WTC11 (cell line): Measurements from ENCODE around the gene TRABD. TPM values are rescaled to one million over a fixed set of nuclear protein-coding genes. Genes with fewer than 3 reads are reported as not detected.

Experiments used
- ATAC-seq: fragments of 200-7000 bp; cut with Tn5 transposase; 2 replicates; pipeline ENCODE4 v1.10.0; 2021; ENCODE audit warnings: mild to moderate bottlenecking, moderate library complexity
- CTCF ChIA-PET: fragments of 300-600 bp; sonication (Branson Sonifier 250); formaldehyde crosslinking; loops from one replicate; lab custom pipeline; 2021; ENCODE audit warnings: antibody characterized with exemption; lab: Charles Lee
- POLR2A ChIA-PET: fragments of 350-600 bp; sonication (Branson Sonifier 250); formaldehyde crosslinking; loops from one replicate; lab custom pipeline; 2021; ENCODE audit warnings: antibody characterized with exemption; lab: Charles Lee
- DNase-seq: peaks from one replicate; pipeline ENCODE4 v3.0.0; 2021; ENCODE audit warnings: low spot score
- H3K27ac Mint-ChIP-seq: 2 replicates; pipeline ENCODE4 v1.8.0; 2021; ENCODE audit warnings: mixed read lengths
- H3K27me3 Mint-ChIP-seq: 2 replicates; pipeline ENCODE4 v1.8.0; 2021; ENCODE audit warnings: low read depth, mild to moderate bottlenecking, moderate library complexity, mixed read lengths
- H3K36me3 Mint-ChIP-seq: 2 replicates; pipeline ENCODE4 v1.8.0; 2021; ENCODE audit warnings: mixed read lengths
- H3K4me1 Mint-ChIP-seq: 2 replicates; pipeline ENCODE4 v1.8.0; 2022; ENCODE audit warnings: mixed read lengths
- H3K4me3 Mint-ChIP-seq: 2 replicates; pipeline ENCODE4 v1.8.0; 2021; ENCODE audit warnings: mild to moderate bottlenecking, moderate library complexity, mixed read lengths
- H3K9me3 Mint-ChIP-seq: 2 replicates; pipeline ENCODE4 v1.8.0; 2021; ENCODE audit warnings: mixed read lengths
- ATF1 ChIP-seq: sonication (generic); formaldehyde crosslinking; IDR thresholded peaks from 2 replicates; pipeline ENCODE4 v1.8.1; 2023; ENCODE audit warnings: mild to moderate bottlenecking, moderate library complexity, missing genetic modification reagents
- JAZF1 ChIP-seq: fragments of 250-450 bp; sonication (Bioruptor Pico); IDR thresholded peaks from 2 replicates; pipeline ENCODE4 v1.9.0; 2021; ENCODE audit warnings: moderate library complexity, mild to moderate bottlenecking, inconsistent platforms
- KAT7 ChIP-seq: sonication (generic); formaldehyde crosslinking; IDR thresholded peaks from 2 replicates; pipeline ENCODE4 v1.8.1; 2023; ENCODE audit warnings: missing genetic modification reagents, mild to moderate bottlenecking, borderline replicate concordance
- MYBL2 ChIP-seq: sonication (generic); formaldehyde crosslinking; IDR thresholded peaks from 2 replicates; pipeline ENCODE4 v1.8.1; 2023; ENCODE audit warnings: mild to moderate bottlenecking, moderate library complexity, missing genetic modification reagents
- NFE2L1 ChIP-seq: sonication (generic); formaldehyde crosslinking; IDR thresholded peaks from 2 replicates; pipeline ENCODE4 v1.8.1; 2023; ENCODE audit warnings: missing genetic modification reagents
- NFYB ChIP-seq: sonication (generic); formaldehyde crosslinking; conservative IDR thresholded peaks from 2 replicates; pipeline ENCODE4 v1.8.0; 2022; ENCODE audit warnings: low read depth, missing genetic modification reagents
- NR3C1 ChIP-seq: sonication (generic); formaldehyde crosslinking; conservative IDR thresholded peaks from 2 replicates; pipeline ENCODE4 v1.8.1; 2023; ENCODE audit warnings: low read depth, mild to moderate bottlenecking, missing genetic modification reagents
- SMAD3 ChIP-seq: sonication (generic); formaldehyde crosslinking; IDR thresholded peaks from 2 replicates; pipeline ENCODE4 v1.8.0; 2022; ENCODE audit warnings: missing genetic modification reagents, mild to moderate bottlenecking, borderline replicate concordance
- SP1 ChIP-seq: sonication (generic); formaldehyde crosslinking; conservative IDR thresholded peaks from 2 replicates; pipeline ENCODE4 v1.8.1; 2022; ENCODE audit warnings: missing genetic modification reagents
- TEAD4 ChIP-seq: sonication (generic); formaldehyde crosslinking; IDR thresholded peaks from 2 replicates; pipeline ENCODE4 v1.8.0; 2022; ENCODE audit warnings: mild to moderate bottlenecking, missing genetic modification reagents
- ZNF317 ChIP-seq: sonication (generic); formaldehyde crosslinking; IDR thresholded peaks from 2 replicates; pipeline ENCODE4 v1.8.1; 2023; ENCODE audit warnings: low read depth, mild to moderate bottlenecking, moderate library complexity, missing genetic modification reagents, borderline replicate concordance
- ZNF416 ChIP-seq: fragments of 250-450 bp; sonication (Bioruptor Pico); IDR thresholded peaks from 2 replicates; pipeline ENCODE4 v1.9.0; 2021; ENCODE audit warnings: mild to moderate bottlenecking, inconsistent platforms
- total RNA-seq: library from RNA; stranded (reverse); gene quantifications from 3 replicates; pipeline ENCODE4 v1.2.3, GENCODE V29; 2021
- TF ChIP-seq, protein P1 (sequence below): fragments of 250-450 bp; sonication (Bioruptor Pico); IDR thresholded peaks from 2 replicates; pipeline ENCODE4 v1.9.0; 2021; ENCODE audit warnings: mild to moderate bottlenecking
- TF ChIP-seq, protein P2 (sequence below): fragments of 250-450 bp; sonication (Bioruptor Pico); IDR thresholded peaks from 2 replicates; pipeline ENCODE4 v1.9.0; 2021; ENCODE audit warnings: mild to moderate bottlenecking, borderline replicate concordance
- TF ChIP-seq, protein P3 (sequence below): sonication (generic); formaldehyde crosslinking; conservative IDR thresholded peaks from 2 replicates; pipeline ENCODE4 v1.8.1; 2023; ENCODE audit warnings: mild to moderate bottlenecking, low read depth, missing genetic modification reagents, moderate library complexity
- TF ChIP-seq, protein P4 (sequence below): fragments of 250-450 bp; sonication (Bioruptor Pico); IDR thresholded peaks from 2 replicates; pipeline ENCODE4 v2.1.2; 2022; ENCODE audit warnings: mild to moderate bottlenecking, moderate library complexity
- TF ChIP-seq, protein P5 (sequence below): sonication (generic); formaldehyde crosslinking; IDR thresholded peaks from 2 replicates; pipeline ENCODE4 v1.8.1; 2022; ENCODE audit warnings: low read depth, mild to moderate bottlenecking, moderate library complexity, missing genetic modification reagents, borderline replicate concordance
- TF ChIP-seq, protein P6 (sequence below): sonication (generic); formaldehyde crosslinking; IDR thresholded peaks from 2 replicates; pipeline ENCODE4 v1.8.1; 2023; ENCODE audit warnings: mild to moderate bottlenecking, missing genetic modification reagents, moderate library complexity

TRABD gene
- total RNA-seq, 1 experiment from 2014 or later = 90.4 TPM

DNA sequence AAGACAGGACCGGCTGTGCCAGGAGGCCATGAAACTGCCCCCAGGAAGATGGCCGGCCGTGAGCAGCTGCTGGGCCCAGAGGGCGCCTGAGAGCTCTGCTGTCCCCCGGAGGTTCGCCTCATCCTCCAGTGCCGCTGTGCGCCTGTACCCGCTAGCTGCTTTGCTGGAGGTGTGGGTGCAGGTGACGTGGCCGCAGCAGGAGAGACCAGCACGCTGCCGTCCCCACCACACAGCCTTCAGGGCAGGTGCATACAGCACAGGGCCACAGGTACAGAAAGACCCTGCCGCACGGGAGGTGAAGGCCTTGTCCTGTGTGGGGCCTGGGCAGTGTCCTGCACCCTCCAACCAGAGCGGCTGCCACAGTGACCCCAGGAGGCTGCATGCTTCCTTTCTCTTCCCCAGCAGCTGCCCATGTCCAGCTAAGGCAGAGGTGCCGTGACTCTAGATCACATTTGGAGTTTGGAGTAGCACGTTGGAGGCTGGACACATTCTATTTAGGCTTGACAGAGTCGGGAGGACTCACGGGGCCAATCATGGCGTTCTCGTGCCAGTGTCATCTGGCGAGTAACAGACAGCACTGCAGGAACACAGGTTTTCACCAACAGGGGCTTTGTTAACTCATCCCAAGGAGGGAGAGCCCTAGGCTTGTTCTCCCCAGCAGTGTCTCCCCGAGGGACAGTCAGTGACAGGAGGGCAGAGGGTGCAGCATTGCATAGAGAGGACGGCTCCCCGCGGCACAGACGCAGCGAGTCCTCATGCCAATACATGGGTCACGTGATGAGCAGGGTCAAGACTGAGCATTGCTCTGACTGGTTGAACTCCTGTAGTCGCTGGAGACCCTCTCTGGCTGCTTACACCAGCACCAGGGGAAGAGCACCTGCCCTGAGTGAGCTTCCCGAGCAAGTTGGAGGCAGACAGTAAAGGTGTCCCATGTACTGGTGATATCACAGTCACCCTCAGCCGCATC, 33.9 kb upstream of the TRABD start:
- Mint-ChIP-seq H3K9me3 (no peaks in the 10 kb centered on the region), H3K27ac (no peak overlapping the region), H3K36me3 (no peaks in the 10 kb centered on the region), H3K4me1 (0 out of 2 replicates have a peak, but pooled peaks cover under 1% of the 10 kb centered on the region), H3K4me3 (no peak overlapping the region), H3K27me3 (no peaks in the 10 kb centered on the region)
- TF ChIP-seq, protein P1, sequence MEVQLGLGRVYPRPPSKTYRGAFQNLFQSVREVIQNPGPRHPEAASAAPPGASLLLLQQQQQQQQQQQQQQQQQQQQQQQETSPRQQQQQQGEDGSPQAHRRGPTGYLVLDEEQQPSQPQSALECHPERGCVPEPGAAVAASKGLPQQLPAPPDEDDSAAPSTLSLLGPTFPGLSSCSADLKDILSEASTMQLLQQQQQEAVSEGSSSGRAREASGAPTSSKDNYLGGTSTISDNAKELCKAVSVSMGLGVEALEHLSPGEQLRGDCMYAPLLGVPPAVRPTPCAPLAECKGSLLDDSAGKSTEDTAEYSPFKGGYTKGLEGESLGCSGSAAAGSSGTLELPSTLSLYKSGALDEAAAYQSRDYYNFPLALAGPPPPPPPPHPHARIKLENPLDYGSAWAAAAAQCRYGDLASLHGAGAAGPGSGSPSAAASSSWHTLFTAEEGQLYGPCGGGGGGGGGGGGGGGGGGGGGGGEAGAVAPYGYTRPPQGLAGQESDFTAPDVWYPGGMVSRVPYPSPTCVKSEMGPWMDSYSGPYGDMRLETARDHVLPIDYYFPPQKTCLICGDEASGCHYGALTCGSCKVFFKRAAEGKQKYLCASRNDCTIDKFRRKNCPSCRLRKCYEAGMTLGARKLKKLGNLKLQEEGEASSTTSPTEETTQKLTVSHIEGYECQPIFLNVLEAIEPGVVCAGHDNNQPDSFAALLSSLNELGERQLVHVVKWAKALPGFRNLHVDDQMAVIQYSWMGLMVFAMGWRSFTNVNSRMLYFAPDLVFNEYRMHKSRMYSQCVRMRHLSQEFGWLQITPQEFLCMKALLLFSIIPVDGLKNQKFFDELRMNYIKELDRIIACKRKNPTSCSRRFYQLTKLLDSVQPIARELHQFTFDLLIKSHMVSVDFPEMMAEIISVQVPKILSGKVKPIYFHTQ = no peak
- TF ChIP-seq ZNF416 (CRISPR knock-in tag) = no peak
- TF ChIP-seq, protein P2, sequence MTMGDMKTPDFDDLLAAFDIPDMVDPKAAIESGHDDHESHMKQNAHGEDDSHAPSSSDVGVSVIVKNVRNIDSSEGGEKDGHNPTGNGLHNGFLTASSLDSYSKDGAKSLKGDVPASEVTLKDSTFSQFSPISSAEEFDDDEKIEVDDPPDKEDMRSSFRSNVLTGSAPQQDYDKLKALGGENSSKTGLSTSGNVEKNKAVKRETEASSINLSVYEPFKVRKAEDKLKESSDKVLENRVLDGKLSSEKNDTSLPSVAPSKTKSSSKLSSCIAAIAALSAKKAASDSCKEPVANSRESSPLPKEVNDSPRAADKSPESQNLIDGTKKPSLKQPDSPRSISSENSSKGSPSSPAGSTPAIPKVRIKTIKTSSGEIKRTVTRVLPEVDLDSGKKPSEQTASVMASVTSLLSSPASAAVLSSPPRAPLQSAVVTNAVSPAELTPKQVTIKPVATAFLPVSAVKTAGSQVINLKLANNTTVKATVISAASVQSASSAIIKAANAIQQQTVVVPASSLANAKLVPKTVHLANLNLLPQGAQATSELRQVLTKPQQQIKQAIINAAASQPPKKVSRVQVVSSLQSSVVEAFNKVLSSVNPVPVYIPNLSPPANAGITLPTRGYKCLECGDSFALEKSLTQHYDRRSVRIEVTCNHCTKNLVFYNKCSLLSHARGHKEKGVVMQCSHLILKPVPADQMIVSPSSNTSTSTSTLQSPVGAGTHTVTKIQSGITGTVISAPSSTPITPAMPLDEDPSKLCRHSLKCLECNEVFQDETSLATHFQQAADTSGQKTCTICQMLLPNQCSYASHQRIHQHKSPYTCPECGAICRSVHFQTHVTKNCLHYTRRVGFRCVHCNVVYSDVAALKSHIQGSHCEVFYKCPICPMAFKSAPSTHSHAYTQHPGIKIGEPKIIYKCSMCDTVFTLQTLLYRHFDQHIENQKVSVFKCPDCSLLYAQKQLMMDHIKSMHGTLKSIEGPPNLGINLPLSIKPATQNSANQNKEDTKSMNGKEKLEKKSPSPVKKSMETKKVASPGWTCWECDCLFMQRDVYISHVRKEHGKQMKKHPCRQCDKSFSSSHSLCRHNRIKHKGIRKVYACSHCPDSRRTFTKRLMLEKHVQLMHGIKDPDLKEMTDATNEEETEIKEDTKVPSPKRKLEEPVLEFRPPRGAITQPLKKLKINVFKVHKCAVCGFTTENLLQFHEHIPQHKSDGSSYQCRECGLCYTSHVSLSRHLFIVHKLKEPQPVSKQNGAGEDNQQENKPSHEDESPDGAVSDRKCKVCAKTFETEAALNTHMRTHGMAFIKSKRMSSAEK (CRISPR knock-in tag) = no peak
- no peak for TF ChIP-seq MYBL2
- TF ChIP-seq ZNF317 (CRISPR knock-in tag) = no peak
- TF ChIP-seq, protein P3, sequence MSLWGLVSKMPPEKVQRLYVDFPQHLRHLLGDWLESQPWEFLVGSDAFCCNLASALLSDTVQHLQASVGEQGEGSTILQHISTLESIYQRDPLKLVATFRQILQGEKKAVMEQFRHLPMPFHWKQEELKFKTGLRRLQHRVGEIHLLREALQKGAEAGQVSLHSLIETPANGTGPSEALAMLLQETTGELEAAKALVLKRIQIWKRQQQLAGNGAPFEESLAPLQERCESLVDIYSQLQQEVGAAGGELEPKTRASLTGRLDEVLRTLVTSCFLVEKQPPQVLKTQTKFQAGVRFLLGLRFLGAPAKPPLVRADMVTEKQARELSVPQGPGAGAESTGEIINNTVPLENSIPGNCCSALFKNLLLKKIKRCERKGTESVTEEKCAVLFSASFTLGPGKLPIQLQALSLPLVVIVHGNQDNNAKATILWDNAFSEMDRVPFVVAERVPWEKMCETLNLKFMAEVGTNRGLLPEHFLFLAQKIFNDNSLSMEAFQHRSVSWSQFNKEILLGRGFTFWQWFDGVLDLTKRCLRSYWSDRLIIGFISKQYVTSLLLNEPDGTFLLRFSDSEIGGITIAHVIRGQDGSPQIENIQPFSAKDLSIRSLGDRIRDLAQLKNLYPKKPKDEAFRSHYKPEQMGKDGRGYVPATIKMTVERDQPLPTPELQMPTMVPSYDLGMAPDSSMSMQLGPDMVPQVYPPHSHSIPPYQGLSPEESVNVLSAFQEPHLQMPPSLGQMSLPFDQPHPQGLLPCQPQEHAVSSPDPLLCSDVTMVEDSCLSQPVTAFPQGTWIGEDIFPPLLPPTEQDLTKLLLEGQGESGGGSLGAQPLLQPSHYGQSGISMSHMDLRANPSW = no peak
- TF ChIP-seq JAZF1 = no peak
- no peak for TF ChIP-seq NFYB (CRISPR knock-in tag)
- no peak for TF ChIP-seq KAT7 (CRISPR knock-in tag)
- TF ChIP-seq ATF1 (CRISPR knock-in tag) = no peak
- TF ChIP-seq, protein P4, sequence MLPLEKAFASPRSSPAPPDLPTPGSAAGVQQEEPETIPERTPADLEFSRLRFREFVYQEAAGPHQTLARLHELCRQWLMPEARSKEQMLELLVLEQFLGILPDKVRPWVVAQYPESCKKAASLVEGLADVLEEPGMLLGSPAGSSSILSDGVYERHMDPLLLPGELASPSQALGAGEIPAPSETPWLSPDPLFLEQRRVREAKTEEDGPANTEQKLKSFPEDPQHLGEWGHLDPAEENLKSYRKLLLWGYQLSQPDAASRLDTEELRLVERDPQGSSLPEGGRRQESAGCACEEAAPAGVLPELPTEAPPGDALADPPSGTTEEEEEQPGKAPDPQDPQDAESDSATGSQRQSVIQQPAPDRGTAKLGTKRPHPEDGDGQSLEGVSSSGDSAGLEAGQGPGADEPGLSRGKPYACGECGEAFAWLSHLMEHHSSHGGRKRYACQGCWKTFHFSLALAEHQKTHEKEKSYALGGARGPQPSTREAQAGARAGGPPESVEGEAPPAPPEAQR (CRISPR knock-in tag) = no peak
- no peak for TF ChIP-seq NFE2L1 (CRISPR knock-in tag)
- TF ChIP-seq, protein P5, sequence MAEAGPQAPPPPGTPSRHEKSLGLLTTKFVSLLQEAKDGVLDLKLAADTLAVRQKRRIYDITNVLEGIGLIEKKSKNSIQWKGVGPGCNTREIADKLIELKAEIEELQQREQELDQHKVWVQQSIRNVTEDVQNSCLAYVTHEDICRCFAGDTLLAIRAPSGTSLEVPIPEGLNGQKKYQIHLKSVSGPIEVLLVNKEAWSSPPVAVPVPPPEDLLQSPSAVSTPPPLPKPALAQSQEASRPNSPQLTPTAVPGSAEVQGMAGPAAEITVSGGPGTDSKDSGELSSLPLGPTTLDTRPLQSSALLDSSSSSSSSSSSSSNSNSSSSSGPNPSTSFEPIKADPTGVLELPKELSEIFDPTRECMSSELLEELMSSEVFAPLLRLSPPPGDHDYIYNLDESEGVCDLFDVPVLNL (CRISPR knock-in tag) = no peak
- TF ChIP-seq, protein P6, sequence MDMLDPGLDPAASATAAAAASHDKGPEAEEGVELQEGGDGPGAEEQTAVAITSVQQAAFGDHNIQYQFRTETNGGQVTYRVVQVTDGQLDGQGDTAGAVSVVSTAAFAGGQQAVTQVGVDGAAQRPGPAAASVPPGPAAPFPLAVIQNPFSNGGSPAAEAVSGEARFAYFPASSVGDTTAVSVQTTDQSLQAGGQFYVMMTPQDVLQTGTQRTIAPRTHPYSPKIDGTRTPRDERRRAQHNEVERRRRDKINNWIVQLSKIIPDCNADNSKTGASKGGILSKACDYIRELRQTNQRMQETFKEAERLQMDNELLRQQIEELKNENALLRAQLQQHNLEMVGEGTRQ = no peak; the same call in 1 of the 2 replicates
- TF ChIP-seq NR3C1 (CRISPR knock-in tag) = no peak
- no peak for TF ChIP-seq SP1 (CRISPR knock-in tag)
- TF ChIP-seq SMAD3 (CRISPR knock-in tag) = no peak
- TF ChIP-seq TEAD4 (CRISPR knock-in tag) = no peak
- CTCF ChIA-PET = interaction anchor here (0.5 to 2.5 kb wide), 12 partner anchors 8 to 124 kb away, joined by 3 to 19 read pairs (median 4); no protein-coding TSS in a partner anchor
- POLR2A ChIA-PET = no interaction called here
- ATAC-seq = peak; percentile 43
- peak; percentile 61 for DNase-seq
